DMS114 treated with DMSO at 0.1 percent for 48 hours (cell line): Measurements from ENCODE around the gene GADL1.

Experiments
- DNase-seq: peaks from one replicate; lab custom pipeline; 2025; ENCODE audit not compliant: unreplicated experiment; lab: John Stamatoyannopoulos, UW

Gene GADL1

GRCh38 chr3:30761374-30761773 lies 133.1 kb downstream of the GADL1 start:
- no peak for DNase-seq

GRCh38 chr3:30760737-30761136 lies 133.7 kb downstream of the GADL1 start:
- no peak for DNase-seq

- DNase-seq: no peak
These were observed 134.3 kb downstream of the GADL1 start for GRCh38 chr3:30760040-30760695.

- DNase-seq: no peak
These were observed 138.2 kb downstream of the GADL1 start for GRCh38 chr3:30756218-30756617.

- no peak for DNase-seq
These were observed 140.0 kb downstream of the GADL1 start for GRCh38 chr3:30754426-30754825.

GRCh38 chr3:30753766-30754165 lies 140.7 kb downstream of the GADL1 start:
- DNase-seq: no peak

GRCh38 chr3:30752970-30753369 lies 141.5 kb downstream of the GADL1 start:
- DNase-seq: no peak

- no peak for DNase-seq
These were observed 142.0 kb downstream of the GADL1 start for GRCh38 chr3:30752491-30752890.

GRCh38 chr3:30751610-30752299 lies 142.7 kb downstream of the GADL1 start:
- no peak for DNase-seq

- DNase-seq: no peak
These were observed 143.5 kb downstream of the GADL1 start for GRCh38 chr3:30750967-30751366.

- DNase-seq: no peak
These were observed 145.2 kb downstream of the GADL1 start for GRCh38 chr3:30749230-30749629.

- no peak for DNase-seq
These were observed 146.6 kb downstream of the GADL1 start for GRCh38 chr3:30747771-30748281.

GRCh38 chr3:30743641-30744317 lies 150.7 kb downstream of the GADL1 start:
- no peak for DNase-seq

- no peak for DNase-seq
These were observed 151.5 kb downstream of the GADL1 start for GRCh38 chr3:30742796-30743619.

- DNase-seq: no peak
These were observed 152.6 kb downstream of the GADL1 start for GRCh38 chr3:30741889-30742288.

GRCh38 chr3:30738605-30739004 lies 155.9 kb downstream of the GADL1 start:
- no peak for DNase-seq

GRCh38 chr3:30737743-30738499 lies 156.5 kb downstream of the GADL1 start:
- no peak for DNase-seq

GRCh38 chr3:30733696-30734095 lies 160.8 kb downstream of the GADL1 start:
- DNase-seq: no peak

GRCh38 chr3:30733209-30733608 lies 161.3 kb downstream of the GADL1 start:
- no peak for DNase-seq

GRCh38 chr3:30730967-30731366 lies 163.5 kb downstream of the GADL1 start:
- DNase-seq: no peak
